Thyroid gland (tissue), 4 donors: Measurements from ENCODE around the gene CD226. TPM values are rescaled to one million over a fixed set of nuclear protein-coding genes. Genes with fewer than 3 reads are reported as not detected.
"Not testable (repeated sequence)": the region's sequence is repeated elsewhere in the genome, so short reads cannot be mapped to it uniquely, and the experiment has no call there.

Source experiments
- DNase-seq, 2 donors: peaks; one replicate each; pipeline ENCODE4 v3.0.0-alpha.2; 2019
- H3K27ac ChIP-seq, 3 donors: fragments of 200-600 bp; sonication (generic); 1 replicate in 2 of 3; 2 replicates in 1 of 3; pipeline ENCODE4 v1.5.1; 2016 to 2019; ENCODE audit warnings: mild to moderate bottlenecking in 1 of 3, moderate library complexity in 1 of 3
- H3K27me3 ChIP-seq: fragments of 200-600 bp; sonication (generic); one replicate; pipeline ENCODE4 v1.5.1; 2019
- H3K36me3 ChIP-seq, 2 donors: fragments of 200-600 bp; sonication (generic); one replicate each; pipeline ENCODE4 v1.5.1; 2016 to 2019
- H3K4me1 ChIP-seq, 2 donors: fragments of 200-600 bp; sonication (generic); one replicate each; pipeline ENCODE4 v1.5.1; 2017 to 2019
- H3K4me3 ChIP-seq, 3 donors: fragments of 200-600 bp; sonication (generic); replicated peaks in 1 of 3; 1 replicate in 2 of 3; 2 replicates in 1 of 3; pipeline ENCODE4 v1.5.1; 2016; ENCODE audit warnings: mild to moderate bottlenecking in 1 of 3
- H3K9me3 ChIP-seq: fragments of 200-600 bp; sonication (generic); one replicate; pipeline ENCODE4 v1.5.1; 2017
- POLR2A ChIP-seq, 2 donors: fragments of 450-650 bp; IDR thresholded peaks; one replicate each; pipeline ENCODE4 v1.6.1; 2017; ENCODE audit warnings: antibody characterized with exemption in 2 of 2, mild to moderate bottlenecking in 2 of 2, moderate library complexity in 1 of 2
- WGBS, 2 donors: methylation state at CpG; one replicate each; pipeline ENCODE4 v1.1.5; 2017; 5-methylcytosine and 5-hydroxymethylcytosine counted together
- intact Hi-C: fragments of 100-400 bp; cut with DNase I; formaldehyde crosslinking; loops from one replicate; pipeline ENCODE4 v1.15.1; 2023
- total RNA-seq, 4 donors: library from RNA; depleted of rRNA; stranded (reverse); fragments of >200 nt; gene quantifications; one replicate each; pipeline ENCODE4 v1.2.3, GENCODE V29; 2016
- TF ChIP-seq, protein P1 (sequence below), 6 experiments: fragments of 200-600 bp in 3 of 6; fragments of 450-650 bp in 3 of 6; sonication (generic) in 3 of 6; IDR thresholded peaks; one replicate each; pipeline ENCODE4 v1.5.1; 2016 to 2019; ENCODE audit warnings: antibody characterized with exemption in 6 of 6, mild to moderate bottlenecking in 2 of 6, inconsistent platforms in 1 of 6, moderate library complexity in 1 of 6

Gene CD226
- total RNA-seq, 4 donors from 2014 or later = 0.98 to 5.6 (median 2.5) TPM

GRCh38 chr18:69916412-69916811, 31.3 kb downstream of the CD226 start:
- no peaks in the 10 kb centered on the region for H3K36me3 ChIP-seq
- no peaks in the 10 kb centered on the region for H3K4me1 ChIP-seq
- no peaks in the 10 kb centered on the region for H3K27me3 ChIP-seq
- no peak overlapping the region for H3K4me3 ChIP-seq
- H3K27ac ChIP-seq = no peak overlapping the region
- 89 to 91% methylated on average over 3 of the region's 3 CpGs for WGBS, 2 donors
- intact Hi-C loops = no loop called here
- TF ChIP-seq POLR2A (IDR thresholded peaks at IDR 0.05) = no peak
- TF ChIP-seq, protein P1, sequence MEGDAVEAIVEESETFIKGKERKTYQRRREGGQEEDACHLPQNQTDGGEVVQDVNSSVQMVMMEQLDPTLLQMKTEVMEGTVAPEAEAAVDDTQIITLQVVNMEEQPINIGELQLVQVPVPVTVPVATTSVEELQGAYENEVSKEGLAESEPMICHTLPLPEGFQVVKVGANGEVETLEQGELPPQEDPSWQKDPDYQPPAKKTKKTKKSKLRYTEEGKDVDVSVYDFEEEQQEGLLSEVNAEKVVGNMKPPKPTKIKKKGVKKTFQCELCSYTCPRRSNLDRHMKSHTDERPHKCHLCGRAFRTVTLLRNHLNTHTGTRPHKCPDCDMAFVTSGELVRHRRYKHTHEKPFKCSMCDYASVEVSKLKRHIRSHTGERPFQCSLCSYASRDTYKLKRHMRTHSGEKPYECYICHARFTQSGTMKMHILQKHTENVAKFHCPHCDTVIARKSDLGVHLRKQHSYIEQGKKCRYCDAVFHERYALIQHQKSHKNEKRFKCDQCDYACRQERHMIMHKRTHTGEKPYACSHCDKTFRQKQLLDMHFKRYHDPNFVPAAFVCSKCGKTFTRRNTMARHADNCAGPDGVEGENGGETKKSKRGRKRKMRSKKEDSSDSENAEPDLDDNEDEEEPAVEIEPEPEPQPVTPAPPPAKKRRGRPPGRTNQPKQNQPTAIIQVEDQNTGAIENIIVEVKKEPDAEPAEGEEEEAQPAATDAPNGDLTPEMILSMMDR (IDR thresholded peaks at IDR 0.05) = no peak
- no peaks in the 10 kb centered on the region for H3K9me3 ChIP-seq
- DNase-seq = no peak

GRCh38 chr18:69908838-69909237, 38.8 kb downstream of the CD226 start:
- Histone ChIP-seq H3K36me3 (no peaks in the 10 kb centered on the region), H3K4me3 (no peak overlapping the region), H3K9me3 (no peaks in the 10 kb centered on the region), H3K4me1 (no peaks in the 10 kb centered on the region), H3K27ac (no peak overlapping the region), H3K27me3 (no peaks in the 10 kb centered on the region)
- intact Hi-C loops = no loop called here
- TF ChIP-seq, protein P1 (IDR thresholded peaks at IDR 0.05) = no peak
- TF ChIP-seq POLR2A (IDR thresholded peaks at IDR 0.05) = no peak
- no peak for DNase-seq

- TF ChIP-seq POLR2A (IDR thresholded peaks at IDR 0.05) = no peak
- TF ChIP-seq, protein P1 (IDR thresholded peaks at IDR 0.05) = no peak
- intact Hi-C loops = no loop called here
- 93 to 97% methylated on average over 7 of the region's 7 CpGs for WGBS, 2 donors
Measured at GRCh38 chr18:69906765-69907164, 40.9 kb downstream of the CD226 start.

DNA sequence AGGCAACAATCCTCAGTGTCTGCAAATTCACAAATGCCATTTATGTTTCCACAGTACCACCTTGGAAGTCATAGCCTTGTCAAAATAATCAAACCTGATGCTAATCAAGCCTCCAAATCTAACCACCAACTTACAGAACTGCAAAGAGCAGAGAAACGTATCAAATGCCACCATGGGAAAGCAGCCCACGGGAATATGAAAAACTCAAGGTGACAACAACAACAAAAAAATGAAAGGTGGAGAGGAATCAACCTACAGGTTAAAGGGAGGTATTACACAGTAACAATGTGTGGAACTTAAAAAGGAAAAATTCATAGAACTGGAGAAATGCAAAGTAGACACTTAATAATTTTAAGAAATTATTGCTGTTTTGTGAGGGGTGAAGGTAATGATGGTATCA, 46.7 kb downstream of the CD226 start:
- intact Hi-C loops = no loop called here
- no peak overlapping the region for H3K27ac ChIP-seq
- TF ChIP-seq, protein P1 (IDR thresholded peaks at IDR 0.05) = no peak
- no peak for TF ChIP-seq POLR2A (IDR thresholded peaks at IDR 0.05)
- DNase-seq = no peak
- no peaks in the 10 kb centered on the region for H3K27me3 ChIP-seq
- H3K9me3 ChIP-seq = no peaks in the 10 kb centered on the region
- H3K4me1 ChIP-seq = no peaks in the 10 kb centered on the region
- no peaks in the 10 kb centered on the region for H3K36me3 ChIP-seq
- 91 to 96% methylated on average over 2 of the region's 2 CpGs for WGBS, 2 donors
- H3K4me3 ChIP-seq = no peak overlapping the region

More at GRCh38 chr18:69906765-69907164, 40.9 kb downstream of the CD226 start:
- Histone ChIP-seq H3K27me3 (no peaks in the 10 kb centered on the region), H3K4me1 (no peaks in the 10 kb centered on the region), H3K9me3 (no peaks in the 10 kb centered on the region), H3K36me3 (no peaks in the 10 kb centered on the region), H3K4me3 (no peak overlapping the region), H3K27ac (no peak overlapping the region)
- DNase-seq = no peak

GRCh38 chr18:69899154-69899923, 48.3 kb downstream of the CD226 start:
- H3K9me3 ChIP-seq, H3K27ac ChIP-seq, DNase-seq, H3K36me3 ChIP-seq, H3K4me3 ChIP-seq, H3K27me3 ChIP-seq, H3K4me1 ChIP-seq, intact Hi-C loops: not testable (repeated sequence)
- 90 to 95% methylated on average over 4 of the region's 4 CpGs for WGBS, 2 donors
